Stimulated activated CD8-positive, alpha-beta memory T cell treated with anti-CD3 and anti-CD28 coated beads, Interleukin-12 subunit alpha, Interleukin-12 subunit beta, amount 100 ng/mL, for 24 hours (primary cell): Measurements from ENCODE around the gene ELMOD1.
A peak's percentile ranks its signal among the peaks of the same experiment; 100 is the strongest.
"Not testable (repeated sequence)": the region's sequence is repeated elsewhere in the genome, so short reads cannot be mapped to it uniquely, and the experiment has no call there.

Experiments used
- DNase-seq: peaks from one replicate; pipeline ENCODE4 v3.0.0-alpha.2; 2020; ENCODE audit errors: extremely low read depth

ELMOD1 gene

DNA sequence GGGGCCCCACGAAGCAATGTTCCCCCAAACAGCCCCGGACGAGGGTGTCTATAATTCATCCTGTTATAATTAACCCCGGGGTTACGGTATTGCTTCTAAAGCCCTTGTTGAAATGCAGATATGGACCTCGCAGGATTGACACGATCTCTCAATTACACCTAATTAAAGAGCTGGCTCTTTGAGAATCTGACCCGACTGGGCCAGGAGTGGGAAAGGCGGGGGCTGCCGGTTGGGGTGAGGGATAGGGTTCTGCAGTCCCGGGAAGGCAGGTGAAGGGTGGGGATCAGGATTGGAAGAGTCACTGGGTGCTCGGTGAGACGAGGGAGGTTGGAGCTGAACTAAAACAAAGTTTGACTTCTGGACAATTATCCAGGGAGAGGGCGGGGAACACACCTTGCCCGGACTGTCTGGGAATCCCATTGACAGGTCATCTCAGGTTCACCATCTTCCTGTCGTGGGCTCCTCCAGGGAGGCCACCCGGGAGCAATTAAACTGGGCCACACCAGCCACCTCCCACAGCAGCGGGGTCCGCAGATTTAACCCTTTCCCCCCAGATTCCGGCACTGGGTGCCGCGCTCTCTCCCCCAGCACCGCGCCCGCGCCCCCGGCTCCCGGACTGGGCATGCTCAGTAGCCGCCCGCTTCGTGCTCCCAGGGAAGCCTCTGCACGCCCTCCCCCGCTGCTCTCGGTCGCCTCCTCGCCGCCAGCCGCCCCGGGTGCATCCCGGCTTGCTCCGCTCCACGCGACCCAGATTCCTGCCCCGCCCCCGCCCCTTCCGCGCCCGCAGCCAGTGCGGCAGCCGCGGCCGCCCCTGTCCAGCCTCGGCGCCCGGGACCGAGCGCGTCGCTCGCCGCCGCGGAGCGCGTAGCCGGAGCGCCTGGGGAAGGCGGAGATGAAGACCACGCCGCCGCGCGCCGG lies at the start of gene ELMOD1:
Gene ELMOD1 (plus strand): TSS at position 688 of the 918 bp plus-strand sequence. CDS start 27,043 bp downstream, outside the sequence.
- DNase-seq, result no peak

DNA sequence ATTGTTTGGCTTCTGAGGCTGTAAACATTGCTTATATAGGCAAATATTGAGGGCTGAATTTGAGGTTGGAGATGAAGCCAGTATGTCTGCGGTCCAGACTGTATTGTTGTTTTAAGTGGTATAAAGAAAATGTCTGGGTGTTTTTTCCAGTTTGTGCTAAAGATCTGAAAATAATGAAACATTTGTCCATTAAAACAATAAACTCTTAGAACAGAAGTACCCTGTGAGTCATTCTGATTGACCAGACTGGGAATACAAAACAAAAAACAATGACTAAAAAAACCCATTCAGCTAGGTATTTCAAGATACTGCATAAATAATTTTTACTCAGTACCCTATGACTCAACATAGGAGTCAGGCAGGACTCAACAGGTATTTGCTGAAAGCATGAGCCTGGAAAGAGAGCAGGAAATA lies 45.8 kb upstream of the ELMOD1 start:
- no peak for DNase-seq

DNA sequence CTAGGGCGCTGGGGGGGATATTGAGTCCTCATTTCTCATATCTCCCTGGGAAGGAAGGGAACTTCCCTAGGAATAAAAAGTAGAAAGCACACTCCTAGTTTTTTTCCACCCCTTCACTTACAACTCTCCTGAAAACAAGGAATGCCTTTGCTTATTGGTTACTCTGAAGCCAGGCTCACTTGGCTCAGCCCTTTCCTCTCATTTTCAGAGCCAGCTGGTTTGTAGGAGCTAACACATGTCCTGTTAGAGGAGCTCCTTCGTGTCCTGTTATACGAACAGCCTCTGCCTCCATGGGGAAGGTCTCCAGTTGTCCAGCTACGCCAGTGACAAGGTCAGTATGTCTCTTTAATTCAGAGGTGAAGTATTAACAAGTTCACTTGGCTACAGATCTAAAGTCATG lies 43.0 kb upstream of the ELMOD1 start:
- DNase-seq, result no peak

DNA sequence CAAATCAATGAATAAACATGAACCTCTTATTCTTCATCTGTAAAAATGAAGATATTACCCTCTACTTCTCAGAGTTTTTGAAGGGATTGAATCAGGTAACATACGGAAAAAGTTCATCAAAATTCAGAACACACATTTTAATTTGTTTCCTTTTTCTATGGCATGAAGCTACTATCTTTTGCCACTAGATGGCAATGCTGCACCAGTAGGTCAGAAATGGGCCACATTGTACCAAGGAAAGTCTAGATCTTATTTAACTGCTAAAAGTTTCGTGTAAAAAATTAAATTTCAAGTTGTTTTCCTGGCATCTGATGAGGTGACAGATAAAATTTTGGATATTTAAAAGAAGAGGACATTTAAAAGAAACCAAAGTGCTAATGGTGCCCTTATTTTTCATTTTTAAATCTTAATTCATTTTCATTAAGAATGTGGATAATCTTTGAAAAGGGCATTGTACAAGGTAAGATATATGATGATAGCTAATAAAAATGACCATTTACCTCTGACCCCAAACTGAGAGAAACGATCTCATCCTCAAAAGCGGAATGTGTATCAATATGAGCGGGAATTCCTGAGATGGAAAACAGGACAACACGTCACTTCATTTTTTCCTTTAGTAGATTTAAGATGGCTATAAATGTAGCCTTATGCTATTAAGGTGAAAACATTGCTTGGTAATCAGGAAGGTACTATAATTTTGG lies 41.5 kb upstream of the ELMOD1 start:
- no peak for DNase-seq

DNA sequence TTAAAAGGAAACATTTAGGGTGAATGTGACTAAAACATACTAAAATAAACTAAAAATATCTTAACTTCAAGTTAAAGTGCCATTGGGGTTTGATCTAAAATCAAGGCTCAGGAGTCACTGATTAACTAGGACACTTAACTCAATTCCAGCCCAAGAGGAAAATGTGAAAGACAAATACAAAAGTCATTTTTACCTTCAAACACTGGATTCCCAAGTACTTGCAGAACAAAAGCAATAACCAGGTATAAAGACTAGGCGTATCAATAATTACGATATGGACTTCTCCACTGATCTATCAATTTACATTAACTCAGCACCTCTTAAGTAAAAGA lies 41.0 kb upstream of the ELMOD1 start:
- DNase-seq, result no peak

DNA sequence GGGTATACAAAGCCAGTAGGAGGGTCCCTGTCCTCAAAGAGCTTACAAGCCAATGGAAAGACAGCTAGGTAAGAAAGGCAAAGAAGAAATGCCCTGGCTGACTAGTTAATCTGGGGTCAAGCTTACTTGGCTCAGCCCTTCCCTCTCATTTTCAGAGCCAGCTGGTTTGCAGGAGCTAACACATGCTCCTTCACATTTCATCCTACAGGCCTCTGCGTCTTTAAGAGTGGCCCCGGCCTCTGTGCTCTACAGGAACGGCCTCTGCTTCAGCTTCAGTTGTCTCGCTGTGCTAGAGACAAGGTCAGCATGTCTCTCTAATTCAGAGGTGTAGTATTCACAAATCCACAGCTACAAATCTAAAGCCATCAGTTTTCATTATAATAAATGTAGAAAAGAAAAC lies 40.6 kb upstream of the ELMOD1 start:
- DNase-seq, result no peak

DNA sequence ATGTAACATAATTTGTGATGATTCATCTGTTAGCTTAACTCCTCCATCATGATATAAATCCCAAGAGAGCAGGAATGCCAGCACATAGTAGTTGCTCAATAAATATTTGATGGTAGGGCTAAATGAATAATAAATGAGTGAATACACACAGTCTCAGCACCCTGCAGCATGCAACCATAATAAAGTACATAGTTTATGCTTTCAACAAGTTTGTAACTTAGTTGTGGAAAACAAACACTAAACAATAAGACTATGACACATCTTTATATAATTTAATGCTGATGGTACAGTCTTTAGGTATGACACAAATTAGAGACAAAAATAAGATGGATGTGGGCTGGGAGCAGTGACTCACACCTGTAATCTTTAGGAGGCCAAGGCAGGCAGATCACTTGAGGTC lies 29.3 kb upstream of the ELMOD1 start:
- DNase-seq, result no peak

DNA sequence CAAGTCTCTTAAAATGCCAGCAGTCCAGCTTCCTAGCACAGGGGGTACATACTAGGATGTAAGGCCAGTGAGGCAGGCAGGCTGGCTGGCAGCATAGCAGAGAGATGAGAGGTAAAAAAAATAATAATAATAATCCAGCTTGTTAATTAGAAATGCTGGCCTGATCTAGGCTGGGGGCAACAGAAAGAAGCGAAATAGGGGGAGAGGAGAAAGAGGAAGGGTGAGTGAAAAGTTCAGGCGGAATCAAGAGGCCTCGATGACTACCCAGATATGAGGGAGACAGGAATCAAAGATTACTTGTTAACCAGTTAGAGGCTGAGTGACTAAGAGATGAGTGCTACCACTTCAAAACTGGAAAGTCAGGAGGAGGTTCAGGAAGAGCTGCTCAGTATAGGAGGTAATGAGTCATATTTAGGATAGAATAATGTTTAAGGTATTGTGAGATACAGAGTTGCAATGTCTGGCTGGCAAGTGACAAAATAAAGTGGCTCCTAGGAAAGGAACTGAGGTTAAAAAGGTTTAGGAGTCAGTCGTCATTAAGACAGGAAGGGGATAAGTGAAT lies 28.2 kb upstream of the ELMOD1 start:
- DNase-seq, result no peak

DNA sequence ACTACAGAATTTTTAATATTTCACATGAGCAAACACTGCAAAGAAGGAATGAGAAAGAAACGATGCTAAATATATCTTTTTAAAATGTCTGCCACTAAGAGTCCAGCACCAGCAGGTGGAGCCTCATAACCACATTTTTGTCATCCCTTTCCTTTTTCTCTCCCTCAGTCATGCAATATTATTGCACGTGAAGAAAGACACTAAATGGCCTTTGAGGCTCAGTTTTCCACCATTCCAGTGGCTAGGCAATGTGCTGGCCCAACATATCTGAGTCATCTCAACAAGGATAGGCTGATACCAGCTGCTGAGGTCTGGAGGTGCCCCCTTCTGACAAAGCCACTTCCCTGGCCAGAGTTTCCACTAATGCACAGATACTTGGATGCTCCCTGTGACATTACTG lies 27.2 kb upstream of the ELMOD1 start:
- DNase-seq, result no peak

DNA sequence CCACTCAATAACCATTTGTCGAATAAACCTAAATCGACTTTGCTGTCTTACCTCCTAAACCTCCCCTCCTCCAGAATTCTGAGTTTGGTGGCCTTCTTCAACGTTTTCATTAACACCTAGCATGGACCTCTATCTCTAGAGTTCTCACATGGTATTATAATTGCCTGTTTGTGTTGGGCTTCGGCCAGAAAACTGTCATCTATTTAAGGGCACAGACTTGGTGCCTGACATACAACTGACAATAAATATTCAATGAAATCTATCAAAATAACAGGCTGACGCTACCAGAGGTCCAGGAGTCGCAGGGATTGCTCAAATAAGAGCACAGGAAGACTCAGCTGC lies 26.1 kb upstream of the ELMOD1 start:
- no peak for DNase-seq

DNA sequence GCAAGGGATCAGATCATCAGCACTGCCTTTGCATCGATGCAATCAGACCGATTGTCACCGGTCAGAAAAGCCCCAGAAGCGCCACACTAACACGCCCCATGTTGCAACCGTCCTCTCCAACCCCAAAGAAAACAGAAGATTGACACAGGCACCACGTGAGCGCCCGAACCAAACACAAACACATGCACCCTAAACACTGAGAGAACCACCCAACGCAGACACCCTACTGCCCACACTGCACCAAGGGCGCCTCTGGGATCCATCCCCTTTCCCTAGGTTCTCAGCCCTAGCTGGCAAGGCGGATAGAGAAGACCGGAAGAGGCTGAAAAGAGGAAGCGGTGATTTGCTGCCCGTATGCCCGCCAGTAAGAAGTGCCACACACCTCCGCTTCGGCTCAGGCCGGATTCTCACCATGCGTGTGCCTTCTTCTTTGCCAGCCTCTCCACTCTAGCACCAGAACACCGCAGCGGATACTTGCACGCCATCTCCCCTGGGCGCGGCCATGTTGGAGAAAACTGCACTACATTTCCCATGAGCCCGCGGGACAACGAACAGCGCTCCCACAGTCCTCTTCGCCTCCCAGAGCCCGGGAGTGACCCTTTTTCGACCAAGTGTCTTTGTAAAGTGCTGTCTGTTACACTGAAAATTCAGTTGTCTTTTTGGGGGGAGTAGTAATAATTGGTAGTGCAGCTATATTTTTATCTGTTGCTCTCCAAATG lies 25.6 kb upstream of the ELMOD1 start, which contains the start of gene ALKBH8:
Gene ALKBH8 (minus strand): TSS at position 517 of the 719 bp plus-strand sequence. CDS start 4,842 bp downstream, outside the sequence.
- peak; percentile 42 for DNase-seq

DNA sequence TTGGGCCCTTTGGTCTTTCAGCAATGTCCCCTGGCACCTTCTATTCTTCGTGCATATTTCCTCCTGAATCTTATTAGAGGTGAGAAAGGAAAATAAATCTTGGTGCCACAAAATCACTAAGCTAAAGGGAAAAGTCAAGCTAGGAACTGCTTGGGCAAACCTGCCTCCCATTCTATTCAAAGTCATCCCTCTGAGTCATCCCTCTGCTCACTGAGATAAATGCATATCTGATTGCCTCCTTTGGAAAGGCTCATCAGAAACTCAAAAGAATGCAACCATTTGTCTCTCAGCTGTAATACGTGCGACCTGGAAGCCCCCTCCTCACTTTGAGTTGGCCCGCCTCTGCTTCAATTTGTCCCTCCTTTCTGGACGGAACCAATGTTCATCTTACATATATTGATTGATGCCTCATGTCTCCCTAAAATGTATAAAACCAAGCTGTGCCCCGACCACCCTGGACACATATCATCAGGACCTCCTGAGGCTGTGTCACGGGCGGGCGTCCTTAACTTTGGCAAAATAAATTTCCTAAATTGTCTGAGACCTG lies 24.9 kb upstream of the ELMOD1 start:
- DNase-seq, result not testable (repeated sequence)

DNA sequence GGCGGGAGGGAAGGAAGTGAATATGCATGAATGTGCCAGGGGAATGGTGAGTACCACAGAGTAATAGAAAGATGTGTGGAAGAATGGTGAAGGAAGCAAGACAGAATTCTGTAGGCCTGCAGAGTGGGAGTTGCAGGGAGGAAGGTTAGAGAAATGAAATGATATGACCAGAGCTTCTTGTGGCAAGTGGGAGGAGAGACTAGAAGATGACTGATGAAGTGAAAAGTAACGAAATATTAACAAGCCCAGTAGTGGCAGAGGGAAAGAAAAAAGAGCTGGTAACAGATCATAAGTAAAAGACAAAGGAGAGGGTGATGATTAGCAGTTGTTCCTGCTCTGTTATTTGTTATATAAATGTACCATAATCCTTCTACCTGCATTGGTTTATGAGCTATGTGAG lies 24.4 kb upstream of the ELMOD1 start:
- no peak for DNase-seq

DNA sequence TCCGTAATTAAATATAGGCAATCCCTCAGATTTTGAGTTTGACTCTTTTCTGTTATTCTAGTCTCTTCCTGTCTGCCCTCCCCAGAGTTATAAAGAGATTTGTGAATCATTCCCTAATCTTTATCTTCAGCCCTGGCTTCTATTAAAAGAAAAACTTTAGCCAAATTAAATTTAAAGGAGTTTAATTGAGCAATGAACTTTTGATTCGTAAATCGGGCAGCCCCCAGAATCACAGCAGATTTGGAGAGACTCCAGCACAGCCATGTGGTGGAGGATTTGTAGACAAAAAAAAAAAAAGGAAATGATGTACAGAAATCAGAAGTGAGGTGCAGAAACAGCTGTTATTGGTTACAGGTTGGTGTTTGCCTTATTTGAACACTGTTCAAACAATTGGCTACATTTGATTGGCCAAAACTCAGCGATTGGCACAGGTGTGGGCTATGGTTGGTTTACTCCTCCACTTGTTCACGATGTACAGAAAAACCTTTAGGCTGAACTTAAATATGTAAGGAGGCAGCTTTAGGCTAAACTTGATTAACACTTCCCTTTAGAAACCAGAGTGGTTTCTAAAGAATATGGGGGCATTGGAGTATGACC lies 23.1 kb upstream of the ELMOD1 start:
- no peak for DNase-seq

DNA sequence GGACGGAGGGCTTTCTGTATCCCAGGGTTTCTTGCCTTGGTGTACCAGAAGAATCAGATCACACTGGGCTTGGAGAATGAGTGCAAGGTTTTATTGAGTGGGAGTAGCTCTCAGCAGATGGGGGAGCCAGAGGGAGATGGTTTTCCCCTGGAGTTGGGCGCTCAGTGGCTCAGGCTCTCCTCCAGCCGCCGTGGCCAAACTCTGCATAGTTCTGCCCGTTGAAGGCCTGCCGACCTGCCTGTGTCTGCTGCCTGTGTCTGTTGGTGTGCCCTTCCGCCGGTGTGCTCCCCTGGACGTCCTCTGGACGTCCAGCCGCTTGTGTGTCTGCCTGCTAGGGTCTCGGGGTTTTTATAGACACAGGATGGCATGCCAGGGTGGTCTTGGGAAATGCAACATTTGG lies 20.9 kb upstream of the ELMOD1 start:
- DNase-seq, result no peak

DNA sequence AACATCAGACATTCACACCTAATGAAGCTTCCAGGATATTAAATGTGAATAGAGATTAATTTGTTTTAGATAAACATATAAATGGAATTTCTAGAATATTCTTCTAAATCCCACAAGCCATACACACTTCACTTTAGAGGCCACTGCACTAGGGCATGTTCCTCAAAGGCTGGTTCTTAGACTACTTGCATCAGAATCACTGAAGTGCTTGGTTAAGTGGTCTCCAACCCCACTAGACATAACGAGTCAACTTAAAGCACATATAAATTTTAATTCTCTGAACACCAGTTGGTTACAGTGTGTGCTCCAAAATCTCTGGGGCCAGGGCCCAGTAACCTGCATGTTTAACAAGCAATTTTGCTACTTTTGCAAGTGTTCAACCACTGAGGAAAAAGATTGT lies 17.5 kb upstream of the ELMOD1 start:
- no peak for DNase-seq

DNA sequence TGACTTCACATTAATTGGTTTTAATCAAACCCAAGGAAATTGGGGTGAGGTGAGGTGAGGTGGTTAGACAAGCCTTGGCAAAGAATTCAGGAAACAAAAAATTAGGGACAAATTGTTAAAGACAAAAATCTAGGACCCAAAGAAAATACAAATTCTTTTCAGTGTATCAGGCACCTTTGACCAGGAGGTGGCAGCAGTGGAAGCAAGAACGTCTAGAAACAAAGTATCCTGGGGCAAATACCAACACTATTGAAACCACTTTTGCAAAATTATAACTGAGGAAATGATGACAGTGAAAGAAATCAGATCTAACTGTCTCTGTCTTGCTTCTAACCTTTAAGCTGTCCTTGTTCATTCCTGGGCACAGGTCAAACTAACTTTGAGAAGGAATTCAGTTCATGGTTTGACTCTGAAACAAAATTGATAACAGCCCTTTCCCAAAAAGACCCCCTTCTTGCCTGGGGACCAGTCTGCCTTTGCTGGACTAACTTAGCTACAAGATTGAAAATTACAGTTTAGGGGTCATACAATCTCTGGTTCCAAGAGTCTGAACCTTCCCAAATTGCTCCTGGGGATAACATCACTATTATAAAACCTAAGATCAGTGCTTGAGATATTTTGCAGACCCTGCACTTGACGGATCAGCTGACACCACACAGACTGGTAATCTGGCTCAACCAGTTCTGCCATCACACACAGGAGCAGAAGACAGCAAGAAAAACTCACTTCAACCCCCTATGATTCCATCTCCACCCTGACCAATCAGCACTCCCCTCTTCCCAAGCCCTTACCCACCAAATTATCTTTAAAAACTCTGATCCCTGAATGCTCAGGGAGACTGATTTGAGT lies 14.2 kb upstream of the ELMOD1 start:
- not testable (repeated sequence) for DNase-seq

DNA sequence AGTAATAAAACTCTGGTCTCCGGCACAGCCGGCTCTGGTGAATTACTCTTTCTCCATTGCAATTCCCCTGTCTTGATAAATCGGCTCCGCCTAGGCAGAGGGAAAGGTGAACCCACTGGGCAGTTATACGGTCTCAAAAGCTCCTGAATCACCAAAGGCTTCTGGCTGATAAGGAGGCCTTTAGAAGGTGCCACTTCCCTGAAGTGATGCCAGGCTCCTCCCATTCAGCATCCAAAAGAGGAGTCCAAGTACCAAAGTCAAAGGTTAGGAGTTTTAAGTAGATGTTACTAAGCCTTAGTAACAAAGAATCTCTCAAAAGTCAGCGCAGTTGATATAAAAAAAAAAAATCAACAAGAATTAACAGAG lies 13.6 kb upstream of the ELMOD1 start:
- DNase-seq, result no peak

DNA sequence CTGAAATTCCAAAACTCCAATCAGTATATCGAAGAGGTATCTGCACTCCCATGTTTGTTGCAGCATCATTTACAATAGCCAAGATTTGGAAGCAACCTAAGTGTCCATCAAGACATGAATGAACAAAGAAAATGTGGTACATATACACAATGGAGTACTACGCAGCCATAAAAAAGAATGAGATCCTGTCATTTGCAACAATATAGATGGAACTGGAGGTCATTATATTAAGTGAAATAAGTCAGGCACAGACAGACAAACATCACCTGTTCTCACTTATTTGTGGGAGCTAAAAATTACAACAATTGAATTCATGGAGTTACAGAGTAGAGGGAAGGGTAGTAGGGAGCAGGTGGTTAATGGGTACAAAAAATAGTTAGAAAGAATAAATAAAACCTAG lies 11.8 kb upstream of the ELMOD1 start:
- DNase-seq, result not testable (repeated sequence)

DNA sequence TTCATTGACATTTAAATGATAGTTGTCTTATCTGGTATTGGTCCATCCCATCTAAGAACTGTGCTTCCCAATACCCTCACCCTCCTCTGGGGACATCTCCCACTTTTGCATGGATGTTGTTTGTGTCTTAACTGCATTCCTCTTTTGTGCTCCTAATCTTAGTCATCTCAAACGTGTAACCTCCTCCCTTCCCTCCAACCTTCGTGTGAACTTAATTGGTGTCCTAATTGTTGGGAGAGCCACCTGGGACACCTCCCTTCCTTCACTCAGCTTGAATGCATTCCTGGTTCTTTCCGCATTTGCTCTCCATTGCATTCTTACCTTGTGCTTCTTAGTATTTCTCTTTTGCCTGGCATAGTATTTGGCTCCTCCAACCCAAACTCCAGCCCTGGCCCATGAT lies 9.8 kb upstream of the ELMOD1 start:
- DNase-seq, result no peak
